ENCODE measurements around the gene SLC7A11. TPM values are rescaled to one million over a fixed set of nuclear protein-coding genes. Genes with fewer than 3 reads are reported as not detected.

SLC7A11 gene
- polyA plus RNA-seq, 3 donors = 0.02 to 0.07 TPM; not detected in 1

GRCh38 chr4:138267835-138268234 is 25.7 kb upstream of the SLC7A11 start:
- Histone ChIP-seq H3K4me1 (ENCODE audit: control insufficient read depth in 1 of 2, insufficient read depth in 2 of 2, low read length in 2 of 2) (no peaks in the 10 kb centered on the region), H3K4me2 (replicated peaks; ENCODE audit: extremely low read depth, low read length, poor library complexity, severe bottlenecking) (no peak overlapping the region), H2AFZ (ENCODE audit: insufficient read depth, low read depth, low read length, poor library complexity, severe bottlenecking) (no peak overlapping the region), H3K79me2 (ENCODE audit: insufficient read depth, low read length) (no peaks in the 10 kb centered on the region), H3K27me3 (ENCODE audit: control insufficient read depth in 2 of 2, insufficient read depth in 2 of 2, low read length in 2 of 2) (no peaks in the 10 kb centered on the region), H3K36me3 (replicated peaks in 1 of 2; ENCODE audit: control insufficient read depth in 1 of 2, insufficient read depth in 2 of 2, low read length in 2 of 2) (no peaks in the 10 kb centered on the region), H4K20me1 (ENCODE audit: insufficient read depth, low read length) (no peaks in the 10 kb centered on the region), H3K9ac (ENCODE audit: insufficient read depth, low read length, poor library complexity, severe bottlenecking) (no peak overlapping the region), H3K27ac (ENCODE audit: low read depth in 1 of 2, low read length in 2 of 2) (no peak overlapping the region), H3K9me3 (replicated peaks in 1 of 2; ENCODE audit: control insufficient read depth in 1 of 2, insufficient read depth in 1 of 2, low read length in 2 of 2) (no peaks in the 10 kb centered on the region), H3K4me3 (replicated peaks in 1 of 3; ENCODE audit: low read depth in 2 of 3, low read length in 3 of 3) (no peak overlapping the region)
- no peak for TF ChIP-seq CTCF (IDR thresholded peaks at IDR 0.05)
- H3K4me3 Mint-ChIP-seq = no peak overlapping the region
- intact Hi-C loops (cut with micrococcal nuclease) = no loop called here
- no peaks in the 10 kb centered on the region for H3K36me3 Mint-ChIP-seq
- H3K27ac Mint-ChIP-seq = no peak overlapping the region
- H3K4me1 Mint-ChIP-seq = peaks cover 5% of the 10 kb centered on the region
- peaks cover 0 to 5% (median 5%) of the 10 kb centered on the region in 3 donors for H3K27me3 Mint-ChIP-seq (ENCODE audit: low read depth in 3 of 3)
- H3K9me3 Mint-ChIP-seq = peaks cover 0 to 3% (median 0%) of the 10 kb centered on the region in 7 donors
- no peak for DNase-seq

GRCh38 chr4:138266948-138267347 is 24.8 kb upstream of the SLC7A11 start:
- no peak overlapping the region for H3K27ac Mint-ChIP-seq
- Histone ChIP-seq H3K27me3 (ENCODE audit: control insufficient read depth in 2 of 2, insufficient read depth in 2 of 2, low read length in 2 of 2) (no peaks in the 10 kb centered on the region), H3K4me1 (ENCODE audit: control insufficient read depth in 1 of 2, insufficient read depth in 2 of 2, low read length in 2 of 2) (no peaks in the 10 kb centered on the region), H3K36me3 (replicated peaks in 1 of 2; ENCODE audit: control insufficient read depth in 1 of 2, insufficient read depth in 2 of 2, low read length in 2 of 2) (no peaks in the 10 kb centered on the region), H3K4me3 (replicated peaks in 1 of 3; ENCODE audit: low read depth in 2 of 3, low read length in 3 of 3) (no peak overlapping the region), H2AFZ (ENCODE audit: insufficient read depth, low read depth, low read length, poor library complexity, severe bottlenecking) (no peak overlapping the region), H3K9ac (ENCODE audit: insufficient read depth, low read length, poor library complexity, severe bottlenecking) (no peak overlapping the region), H3K4me2 (replicated peaks; ENCODE audit: extremely low read depth, low read length, poor library complexity, severe bottlenecking) (no peak overlapping the region), H4K20me1 (ENCODE audit: insufficient read depth, low read length) (no peaks in the 10 kb centered on the region), H3K79me2 (ENCODE audit: insufficient read depth, low read length) (no peaks in the 10 kb centered on the region), H3K9me3 (replicated peaks in 1 of 2; ENCODE audit: control insufficient read depth in 1 of 2, insufficient read depth in 1 of 2, low read length in 2 of 2) (no peaks in the 10 kb centered on the region), H3K27ac (ENCODE audit: low read depth in 1 of 2, low read length in 2 of 2) (no peak overlapping the region)
- H3K36me3 Mint-ChIP-seq = no peaks in the 10 kb centered on the region
- H3K4me1 Mint-ChIP-seq = peaks cover 5% of the 10 kb centered on the region
- no peak for DNase-seq
- peaks cover 0 to 3% (median 0%) of the 10 kb centered on the region in 7 donors for H3K9me3 Mint-ChIP-seq
- intact Hi-C loops (cut with micrococcal nuclease) = no loop called here
- TF ChIP-seq CTCF (IDR thresholded peaks at IDR 0.05) = no peak
- no peak overlapping the region for H3K4me3 Mint-ChIP-seq
- peaks cover 0 to 5% (median 5%) of the 10 kb centered on the region in 3 donors for H3K27me3 Mint-ChIP-seq (ENCODE audit: low read depth in 3 of 3)
- WGBS (ENCODE audit: insufficient coverage) = no CpG with 5 or more reads among the region's 5 CpGs

All from CD14-positive monocyte (primary cell).